Spleen (tissue), 7 donors: Measurements from ENCODE around the gene RC3H1.

Experiments
- POLR2A ChIP-seq, 3 donors: fragments of 450-650 bp; IDR thresholded peaks; one replicate each; pipeline ENCODE4 v1.5.1; 2017; ENCODE audit warnings: antibody characterized with exemption in 3 of 3, mild to moderate bottlenecking in 1 of 3
- POLR2AphosphoS5 ChIP-seq, 3 donors: sonication (generic); formaldehyde crosslinking; IDR thresholded peaks; one replicate each; pipeline ENCODE4 v1.5.1; 2017; ENCODE audit warnings: antibody characterized with exemption in 3 of 3
- TF ChIP-seq, protein P1 (sequence below), 11 experiments: fragments of 200-600 bp in 7 of 11; fragments of 450-650 bp in 4 of 11; sonication (generic) in 4 of 11; IDR thresholded peaks in 8 of 11; conservative IDR thresholded peaks in 3 of 11; 1 replicate in 7 of 11; 2 replicates in 4 of 11; pipeline versions ENCODE4 v1.4.0 to v1.8.0; 2016 to 2021; ENCODE audit warnings: antibody characterized with exemption in 11 of 11, inconsistent platforms in 4 of 11, mild to moderate bottlenecking in 1 of 11
- donor health status: DM: no; HTN: no; CAD: no; lungs with moderate emphysema.
- donor health status: DM: no; HTN: no; CAD: no.
- donor health status: DM: no; HTN: no; CAD: no.

DNA sequence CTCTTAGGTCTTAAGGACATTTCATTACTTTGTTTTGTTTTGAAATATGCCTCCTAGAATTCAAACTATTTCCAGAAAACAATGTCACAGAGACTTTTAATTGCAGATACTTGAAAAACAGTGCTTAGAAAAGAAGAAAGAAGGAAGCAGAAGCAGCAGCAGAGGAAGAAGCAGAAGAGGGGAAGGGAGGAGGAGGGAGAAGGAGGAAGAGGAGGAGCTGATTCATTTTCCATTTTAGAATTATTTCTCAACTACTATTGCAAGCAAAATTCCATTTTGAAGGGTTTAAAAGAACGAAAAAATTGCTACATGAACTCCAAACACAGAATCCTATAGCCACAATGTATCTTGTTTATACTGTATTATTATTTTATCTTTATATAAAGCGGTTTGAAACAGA, 13.9 kb downstream of the RC3H1 start:
- TF ChIP-seq, protein P1, sequence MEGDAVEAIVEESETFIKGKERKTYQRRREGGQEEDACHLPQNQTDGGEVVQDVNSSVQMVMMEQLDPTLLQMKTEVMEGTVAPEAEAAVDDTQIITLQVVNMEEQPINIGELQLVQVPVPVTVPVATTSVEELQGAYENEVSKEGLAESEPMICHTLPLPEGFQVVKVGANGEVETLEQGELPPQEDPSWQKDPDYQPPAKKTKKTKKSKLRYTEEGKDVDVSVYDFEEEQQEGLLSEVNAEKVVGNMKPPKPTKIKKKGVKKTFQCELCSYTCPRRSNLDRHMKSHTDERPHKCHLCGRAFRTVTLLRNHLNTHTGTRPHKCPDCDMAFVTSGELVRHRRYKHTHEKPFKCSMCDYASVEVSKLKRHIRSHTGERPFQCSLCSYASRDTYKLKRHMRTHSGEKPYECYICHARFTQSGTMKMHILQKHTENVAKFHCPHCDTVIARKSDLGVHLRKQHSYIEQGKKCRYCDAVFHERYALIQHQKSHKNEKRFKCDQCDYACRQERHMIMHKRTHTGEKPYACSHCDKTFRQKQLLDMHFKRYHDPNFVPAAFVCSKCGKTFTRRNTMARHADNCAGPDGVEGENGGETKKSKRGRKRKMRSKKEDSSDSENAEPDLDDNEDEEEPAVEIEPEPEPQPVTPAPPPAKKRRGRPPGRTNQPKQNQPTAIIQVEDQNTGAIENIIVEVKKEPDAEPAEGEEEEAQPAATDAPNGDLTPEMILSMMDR (IDR thresholded peaks at IDR 0.05 in 8 of 11, conservative IDR thresholded peaks at IDR 0.05 in 3 of 11) = no peak
- no peak for TF ChIP-seq POLR2A (IDR thresholded peaks at IDR 0.05)
- no peak for TF ChIP-seq POLR2AphosphoS5 (IDR thresholded peaks at IDR 0.05)
